Fibroblast of mammary gland (primary cell): ENCODE measurements around the gene BANK1.
A peak's percentile ranks its signal among the peaks of the same experiment; 100 is the strongest.

Experiments used
- DNase-seq: peaks from one replicate; pipeline ENCODE4 v3.0.0-alpha.2; 2010; ENCODE audit warnings: low read depth
- H3K4me3 ChIP-seq: 2 replicates; pipeline ENCODE4 v1.5.1; 2011; ENCODE audit warnings: low read depth, mild to moderate bottlenecking, low read length, moderate library complexity; ENCODE audit not compliant: control insufficient read depth
- CTCF ChIP-seq: conservative IDR thresholded peaks from 2 replicates; pipeline ENCODE4 v1.5.1; 2011; ENCODE audit warnings: low read depth, low read length, inconsistent platforms; ENCODE audit not compliant: control insufficient read depth, insufficient read depth

The BANK1 gene

GRCh38 chr4:101790521-101791181 lies at the start of gene BANK1:
BANK1 (plus strand) TSS chr4:101790730; CDS start chr4:101790881, 151 bp downstream.
- peak within 1 kb of the TSS; percentile 28 for H3K4me3 ChIP-seq
- no peak for DNase-seq
- TF ChIP-seq CTCF: no peak

GRCh38 chr4:101753721-101754120 lies 36.8 kb upstream of the BANK1 start:
- no peak overlapping the region for H3K4me3 ChIP-seq
- TF ChIP-seq CTCF: no peak
- peak; percentile 63 for DNase-seq

- TF ChIP-seq CTCF: no peak
Observed at GRCh38 chr4:101756181-101756580, 34.3 kb upstream of the BANK1 start.

GRCh38 chr4:101761405-101761804 lies 29.1 kb upstream of the BANK1 start:
- H3K4me3 ChIP-seq: no peak overlapping the region
- no peak for TF ChIP-seq CTCF
- no peak for DNase-seq

More at GRCh38 chr4:101756181-101756580, 34.3 kb upstream of the BANK1 start:
- no peak overlapping the region for H3K4me3 ChIP-seq
- no peak for DNase-seq

- TF ChIP-seq CTCF: no peak
- no peak overlapping the region for H3K4me3 ChIP-seq
- no peak for DNase-seq
Observed at GRCh38 chr4:101762025-101762424, 28.5 kb upstream of the BANK1 start.

GRCh38 chr4:101762534-101762933 lies 28.0 kb upstream of the BANK1 start:
- no peak overlapping the region for H3K4me3 ChIP-seq
- DNase-seq: no peak
- TF ChIP-seq CTCF: no peak
